Fibroblast of villous mesenchyme (primary cell): ENCODE measurements around the gene KIF1B. TPM values are rescaled to one million over a fixed set of nuclear protein-coding genes. Genes with fewer than 3 reads are reported as not detected.

Experiments used
- DNase-seq: peaks from one replicate; pipeline ENCODE4 v3.0.0-alpha.2; 2010; ENCODE audit warnings: low read depth
- H3K4me3 ChIP-seq: 2 replicates; pipeline ENCODE4 v1.5.1; 2011; ENCODE audit warnings: low read depth, mild to moderate bottlenecking, low read length
- CTCF ChIP-seq: IDR thresholded peaks from 2 replicates; pipeline ENCODE4 v1.5.1; 2012; ENCODE audit warnings: low read depth, mild to moderate bottlenecking, low read length; ENCODE audit not compliant: insufficient read depth
- total RNA-seq: library from RNA; depleted of rRNA; stranded (reverse); fragments of >200 nt; gene quantifications from 2 replicates; pipeline ENCODE4 v1.2.3, GENCODE V29; 2012

Gene KIF1B
- total RNA-seq, 1 donor, result 36.3 TPM

- H3K4me3 ChIP-seq, result no peak overlapping the region
- no peak for TF ChIP-seq CTCF
- no peak for DNase-seq
Observed at GRCh38 chr1:10171995-10172669, 38.2 kb upstream of the KIF1B start.

- TF ChIP-seq CTCF, result no peak
- H3K4me3 ChIP-seq, result no peak overlapping the region
- no peak for DNase-seq
Observed at GRCh38 chr1:10173582-10173981, 36.8 kb upstream of the KIF1B start.

- no peak for TF ChIP-seq CTCF
- DNase-seq, result no peak
- no peak overlapping the region for H3K4me3 ChIP-seq
Observed at GRCh38 chr1:10177876-10178275, 32.5 kb upstream of the KIF1B start.

GRCh38 chr1:10178597-10179405 is 31.6 kb upstream of the KIF1B start:
- no peak overlapping the region for H3K4me3 ChIP-seq
- DNase-seq, result no peak
- TF ChIP-seq CTCF, result no peak

GRCh38 chr1:10179406-10180091 is 30.8 kb upstream of the KIF1B start:
- H3K4me3 ChIP-seq, result no peak overlapping the region
- no peak for TF ChIP-seq CTCF
- no peak for DNase-seq

- no peak for DNase-seq
- no peak for TF ChIP-seq CTCF
- H3K4me3 ChIP-seq, result no peak overlapping the region
Observed at GRCh38 chr1:10181154-10181553, 29.2 kb upstream of the KIF1B start.
